Measurements from ENCODE around the gene THRB.

THRB gene

GRCh38 chr3:24117508-24117907 lies 377.1 kb downstream of the THRB start:
- TF ChIP-seq CTCF (IDR thresholded peaks at IDR 0.05; ENCODE audit: borderline replicate concordance, control extremely low read depth, extremely low read depth, insufficient read depth, missing control alignments), result no peak
- in situ Hi-C loops (cut with MboI; ENCODE audit: low sequenced_read_pairs, unreplicated experiment), result no loop called here
- DNase-seq (ENCODE audit: low spot score), result no peak

- in situ Hi-C loops (cut with MboI; ENCODE audit: low sequenced_read_pairs, unreplicated experiment), result no loop called here
- no peak for DNase-seq (ENCODE audit: low spot score)
- TF ChIP-seq CTCF (IDR thresholded peaks at IDR 0.05; ENCODE audit: borderline replicate concordance, control extremely low read depth, extremely low read depth, insufficient read depth, missing control alignments), result no peak
Measured at GRCh38 chr3:24111711-24112110, 382.9 kb downstream of the THRB start.

GRCh38 chr3:24110051-24110450 lies 384.6 kb downstream of the THRB start:
- in situ Hi-C loops (cut with MboI; ENCODE audit: low sequenced_read_pairs, unreplicated experiment), result no loop called here
- DNase-seq (ENCODE audit: low spot score), result no peak
- no peak for TF ChIP-seq CTCF (IDR thresholded peaks at IDR 0.05; ENCODE audit: borderline replicate concordance, control extremely low read depth, extremely low read depth, insufficient read depth, missing control alignments)

- no peak for DNase-seq (ENCODE audit: low spot score)
- in situ Hi-C loops (cut with MboI; ENCODE audit: low sequenced_read_pairs, unreplicated experiment), result no loop called here
- TF ChIP-seq CTCF (IDR thresholded peaks at IDR 0.05; ENCODE audit: borderline replicate concordance, control extremely low read depth, extremely low read depth, insufficient read depth, missing control alignments), result no peak
Measured at GRCh38 chr3:24101676-24102168, 392.9 kb downstream of the THRB start.

- in situ Hi-C loops (cut with MboI; ENCODE audit: low sequenced_read_pairs, unreplicated experiment), result no loop called here
- DNase-seq (ENCODE audit: low spot score), result no peak
- no peak for TF ChIP-seq CTCF (IDR thresholded peaks at IDR 0.05; ENCODE audit: borderline replicate concordance, control extremely low read depth, extremely low read depth, insufficient read depth, missing control alignments)
Measured at GRCh38 chr3:24100696-24101402, 393.8 kb downstream of the THRB start.

- DNase-seq (ENCODE audit: low spot score), result no peak
- TF ChIP-seq CTCF (IDR thresholded peaks at IDR 0.05; ENCODE audit: borderline replicate concordance, control extremely low read depth, extremely low read depth, insufficient read depth, missing control alignments), result no peak
- in situ Hi-C loops (cut with MboI; ENCODE audit: low sequenced_read_pairs, unreplicated experiment), result no loop called here
Measured at GRCh38 chr3:24096695-24097290, 397.9 kb downstream of the THRB start.

All from GM13976 (cell line).